Skeletal muscle tissue (tissue), 4 donors: ENCODE measurements around the gene SLC10A7. TPM values are rescaled to one million over a fixed set of nuclear protein-coding genes. Genes with fewer than 3 reads are reported as not detected.

ENCODE experiments used
- H3K27ac ChIP-seq: one replicate; pipeline ENCODE4 v1.7.0; 2013; ENCODE audit warnings: mild to moderate bottlenecking, low read depth, low read length, inconsistent platforms
- H3K27me3 ChIP-seq, 3 donors: one replicate each; pipeline ENCODE4 v1.7.0; 2013; ENCODE audit warnings: low read length in 3 of 3; ENCODE audit not compliant: control insufficient read depth in 3 of 3, insufficient read depth in 3 of 3
- H3K36me3 ChIP-seq, 3 donors: one replicate each; pipeline ENCODE4 v1.7.0; 2013; ENCODE audit warnings: low read length in 3 of 3; ENCODE audit not compliant: control insufficient read depth in 3 of 3, insufficient read depth in 3 of 3
- H3K4me1 ChIP-seq, 3 donors: one replicate each; pipeline ENCODE4 v1.7.0; 2013; ENCODE audit warnings: low read length in 3 of 3, mild to moderate bottlenecking in 3 of 3; ENCODE audit not compliant: control insufficient read depth in 3 of 3, insufficient read depth in 3 of 3
- H3K4me3 ChIP-seq, 3 donors: one replicate each; pipeline ENCODE4 v1.7.0; 2013; ENCODE audit warnings: low read length in 3 of 3
- H3K9ac ChIP-seq, 3 donors: one replicate each; pipeline ENCODE4 v1.7.0; 2013; ENCODE audit warnings: low read length in 3 of 3, mild to moderate bottlenecking in 3 of 3, moderate library complexity in 2 of 3, low read depth in 1 of 3
- H3K9me3 ChIP-seq, 3 donors: one replicate each; pipeline ENCODE4 v1.7.0; 2013; ENCODE audit warnings: low read length in 3 of 3; ENCODE audit not compliant: control insufficient read depth in 3 of 3
- total RNA-seq: library from RNA; depleted of rRNA; stranded (reverse); fragments of >200 nt; gene quantifications from one replicate; pipeline ENCODE4 v1.2.3, GENCODE V29; 2014
- donor health status: Osteomylitis.

The SLC10A7 gene
- total RNA-seq, 1 donor from 2014 or later = 15.1 TPM

DNA sequence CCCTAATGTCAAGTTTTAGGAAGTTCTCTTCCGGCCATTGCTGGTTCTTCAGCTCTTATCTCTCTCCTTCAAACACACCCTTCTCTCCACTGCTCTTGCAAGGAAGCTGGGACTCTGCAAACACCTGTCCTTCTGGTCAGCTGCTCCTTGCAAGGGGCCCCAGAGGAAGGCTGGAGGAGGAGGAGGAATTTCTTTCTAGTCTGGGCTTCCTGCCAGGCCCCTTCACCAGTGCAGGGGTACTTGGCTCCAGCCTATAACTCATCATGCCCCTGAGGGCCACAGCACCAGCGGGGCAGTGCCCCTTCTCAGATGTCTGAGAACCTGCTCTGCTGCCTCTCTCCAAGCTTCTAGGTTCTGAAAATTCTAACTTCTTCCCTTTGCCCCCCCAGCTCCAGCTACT is 260.7 kb downstream of the SLC10A7 start:
- Histone ChIP-seq H3K27me3 (no peaks in the 10 kb centered on the region), H3K9me3 (no peaks in the 10 kb centered on the region), H3K27ac (no peak overlapping the region), H3K9ac (no peak overlapping the region), H3K4me1 (peaks cover 0 to 9% (median 0%) of the 10 kb centered on the region in 3 donors), H3K4me3 (no peak overlapping the region), H3K36me3 (peaks cover 0 to 4% (median 0%) of the 10 kb centered on the region in 3 donors)

DNA sequence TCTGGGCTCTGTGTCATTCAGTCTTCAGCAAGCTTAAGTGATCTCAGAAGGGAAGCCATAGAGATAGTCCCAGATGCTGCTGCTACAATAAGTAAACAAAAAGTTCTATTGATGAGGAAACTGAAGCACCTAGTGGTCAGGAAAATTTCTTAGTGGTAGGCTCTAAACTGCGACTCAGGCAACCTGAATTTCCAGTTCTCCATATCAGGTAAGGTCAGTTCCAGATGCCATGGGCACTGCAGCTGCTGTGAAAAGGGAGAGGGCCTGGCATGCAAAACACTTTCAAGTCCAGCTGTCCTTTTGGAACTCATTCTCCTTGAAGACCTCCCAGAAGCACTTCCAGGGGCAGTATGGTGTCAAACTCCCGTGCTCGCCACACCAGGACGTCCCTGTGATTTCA is 261.2 kb downstream of the SLC10A7 start:
- Histone ChIP-seq H3K27ac (no peak overlapping the region), H3K27me3 (no peaks in the 10 kb centered on the region)

DNA sequence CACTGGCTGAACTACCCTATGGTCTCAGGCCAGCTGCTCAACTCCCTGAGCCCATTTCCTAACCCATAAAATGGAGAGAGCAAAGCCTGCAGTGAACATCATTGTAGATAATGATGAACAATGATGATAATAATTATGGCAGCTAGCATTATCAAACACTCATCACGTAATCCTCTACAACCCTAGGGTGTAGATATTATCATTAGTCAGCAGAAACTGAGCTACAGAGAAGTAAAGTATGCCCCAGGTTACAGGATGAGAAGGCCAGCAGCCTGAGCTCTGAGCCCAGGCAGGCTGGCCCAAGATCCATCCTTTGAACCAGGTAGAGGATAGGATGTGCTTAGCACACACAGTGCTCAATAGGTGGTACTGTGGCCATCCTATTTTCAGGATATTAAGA is 264.2 kb downstream of the SLC10A7 start:
- H3K4me1 ChIP-seq = no peaks in the 10 kb centered on the region
- no peak overlapping the region for H3K27ac ChIP-seq
- H3K36me3 ChIP-seq = peaks cover 0 to 4% (median 0%) of the 10 kb centered on the region in 3 donors
- H3K4me3 ChIP-seq = no peak overlapping the region
- H3K9ac ChIP-seq = no peak overlapping the region
- no peaks in the 10 kb centered on the region for H3K27me3 ChIP-seq
- H3K9me3 ChIP-seq = no peaks in the 10 kb centered on the region

More for the DNA sequence above, 261.2 kb downstream of the SLC10A7 start:
- peaks cover 0 to 9% (median 0%) of the 10 kb centered on the region in 3 donors for H3K4me1 ChIP-seq
- no peak overlapping the region for H3K4me3 ChIP-seq
- no peak overlapping the region for H3K9ac ChIP-seq
- no peaks in the 10 kb centered on the region for H3K9me3 ChIP-seq
- peaks cover 0 to 4% (median 0%) of the 10 kb centered on the region in 3 donors for H3K36me3 ChIP-seq

DNA sequence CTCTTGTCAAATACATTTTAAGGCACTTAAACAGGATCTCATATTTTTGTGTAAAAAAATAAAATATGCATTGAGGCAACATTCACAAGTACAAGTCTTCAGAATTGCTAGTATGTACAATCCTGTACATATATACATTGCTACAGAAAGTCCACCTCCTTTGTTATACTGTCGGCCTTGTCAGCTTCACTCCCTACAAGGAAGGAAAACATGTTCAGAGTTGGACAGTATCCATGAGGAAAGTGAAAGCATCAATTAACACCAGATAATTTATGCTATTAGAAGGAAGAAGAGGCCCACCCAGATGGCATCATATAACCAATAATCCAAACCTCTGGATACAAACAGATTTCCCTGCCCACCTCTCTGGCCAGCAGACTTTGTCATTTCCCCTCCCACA is 265.4 kb downstream of the SLC10A7 start:
- Histone ChIP-seq H3K36me3 (peaks cover 0 to 4% (median 0%) of the 10 kb centered on the region in 3 donors), H3K27ac (no peak overlapping the region), H3K27me3 (no peaks in the 10 kb centered on the region), H3K9me3 (no peaks in the 10 kb centered on the region), H3K4me1 (no peaks in the 10 kb centered on the region), H3K4me3 (no peak overlapping the region), H3K9ac (no peak overlapping the region)

DNA sequence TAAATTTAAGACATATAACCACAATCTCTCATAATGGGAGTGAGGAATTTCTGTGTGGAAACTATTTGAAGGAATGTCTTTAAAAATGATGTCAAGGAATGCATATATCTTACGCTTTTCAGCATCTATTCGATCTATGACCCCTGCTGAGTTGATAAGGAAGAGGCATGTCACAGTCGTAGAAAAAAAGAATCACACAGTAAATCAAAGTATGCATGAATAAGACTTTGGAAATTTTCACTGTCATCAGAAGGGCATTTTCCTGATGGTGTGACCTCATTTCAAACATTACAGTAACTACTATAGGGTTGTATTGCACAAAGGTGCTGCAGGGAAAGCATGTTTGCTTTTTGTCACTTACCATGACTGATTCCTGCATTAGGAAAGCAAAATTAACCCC is 265.9 kb downstream of the SLC10A7 start:
- Histone ChIP-seq H3K9ac (no peak overlapping the region), H3K27ac (no peak overlapping the region)

DNA sequence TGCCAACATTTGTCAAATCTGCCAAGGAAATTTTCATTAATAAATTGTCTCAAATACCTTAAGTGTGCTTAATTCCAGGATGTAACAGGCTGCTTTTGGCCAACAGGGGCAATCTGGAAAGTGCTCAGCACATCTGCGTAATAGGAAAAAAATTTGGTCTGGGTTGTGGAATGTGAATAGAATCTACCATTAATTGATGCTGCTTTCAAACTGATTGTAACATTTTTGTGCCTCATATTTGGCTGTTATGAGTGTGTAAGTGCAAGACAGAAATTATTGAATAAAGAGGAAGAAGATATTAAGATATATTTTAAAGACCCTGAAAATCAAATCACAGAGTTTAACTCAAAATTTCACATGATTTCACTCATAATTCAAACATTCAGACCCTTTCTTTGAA is 266.3 kb downstream of the SLC10A7 start:
- Histone ChIP-seq H3K9me3 (no peaks in the 10 kb centered on the region), H3K4me1 (no peaks in the 10 kb centered on the region), H3K36me3 (peaks cover 0 to 4% (median 0%) of the 10 kb centered on the region in 3 donors), H3K4me3 (no peak overlapping the region), H3K27ac (no peak overlapping the region), H3K9ac (no peak overlapping the region), H3K27me3 (no peaks in the 10 kb centered on the region)

More for the DNA sequence above, 265.9 kb downstream of the SLC10A7 start:
- Histone ChIP-seq H3K36me3 (peaks cover 0 to 4% (median 0%) of the 10 kb centered on the region in 3 donors), H3K9me3 (no peaks in the 10 kb centered on the region), H3K4me1 (no peaks in the 10 kb centered on the region), H3K4me3 (no peak overlapping the region), H3K27me3 (no peaks in the 10 kb centered on the region)

DNA sequence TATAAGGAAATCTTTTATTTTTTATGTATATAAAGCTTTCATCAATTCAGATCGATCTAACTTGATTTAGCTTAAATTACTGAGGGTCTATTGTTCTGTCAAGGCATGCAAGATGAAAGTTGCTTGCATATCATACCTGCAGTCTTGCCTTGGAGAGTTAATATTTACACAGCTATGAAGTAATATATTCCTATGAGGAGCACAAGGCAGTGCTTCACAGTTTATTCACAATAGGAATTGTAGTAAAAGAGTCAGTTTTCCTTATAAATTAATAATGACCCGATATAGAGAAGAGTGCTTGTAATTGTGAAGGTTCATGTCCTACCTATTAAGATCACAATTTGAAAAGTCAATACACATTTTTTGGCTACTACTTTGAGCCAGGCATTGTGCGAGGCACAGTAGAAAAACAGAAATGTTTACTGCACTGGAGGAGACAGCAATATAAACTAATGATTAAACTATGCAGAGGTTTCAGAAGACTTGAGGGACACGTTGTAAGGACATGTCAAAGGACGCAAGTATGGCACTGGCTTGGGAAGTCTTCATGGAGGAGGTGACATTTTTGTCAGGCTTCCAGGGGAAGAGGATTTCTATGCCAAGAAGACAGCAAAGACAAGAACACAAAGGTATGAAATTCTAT is 268.6 kb downstream of the SLC10A7 start:
- Histone ChIP-seq H3K9ac (no peak overlapping the region), H3K27ac (no peak overlapping the region), H3K36me3 (peaks cover 0 to 4% (median 0%) of the 10 kb centered on the region in 3 donors), H3K4me1 (no peaks in the 10 kb centered on the region), H3K27me3 (no peaks in the 10 kb centered on the region), H3K9me3 (no peaks in the 10 kb centered on the region), H3K4me3 (no peak overlapping the region)

DNA sequence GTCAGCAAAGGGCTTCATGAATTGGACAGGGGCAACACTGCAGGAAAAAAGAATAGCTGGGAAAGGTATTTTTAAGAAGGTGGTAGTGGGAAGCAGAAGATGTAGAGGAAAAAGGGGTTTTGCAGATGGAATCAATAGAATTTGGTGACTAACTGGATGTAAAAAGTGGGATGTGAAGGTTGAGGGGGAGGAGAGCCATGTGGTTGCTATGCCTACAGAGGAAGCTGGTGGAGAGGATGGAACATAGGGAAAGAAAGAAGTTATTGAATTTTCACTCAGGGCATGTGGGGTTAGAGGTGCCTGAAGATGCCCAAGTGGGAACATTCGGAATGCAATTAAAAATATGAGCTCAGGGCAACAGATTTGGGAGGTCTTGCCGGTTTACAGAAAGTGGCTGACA is 274.4 kb downstream of the SLC10A7 start:
- no peak overlapping the region for H3K9ac ChIP-seq
- no peaks in the 10 kb centered on the region for H3K36me3 ChIP-seq
- no peak overlapping the region for H3K27ac ChIP-seq
- H3K27me3 ChIP-seq = peaks cover 0 to 14% (median 9%) of the 10 kb centered on the region in 3 donors
- no peaks in the 10 kb centered on the region for H3K9me3 ChIP-seq
- no peak overlapping the region for H3K4me3 ChIP-seq
- H3K4me1 ChIP-seq = peaks cover 4 to 25% (median 15%) of the 10 kb centered on the region in 3 donors

DNA sequence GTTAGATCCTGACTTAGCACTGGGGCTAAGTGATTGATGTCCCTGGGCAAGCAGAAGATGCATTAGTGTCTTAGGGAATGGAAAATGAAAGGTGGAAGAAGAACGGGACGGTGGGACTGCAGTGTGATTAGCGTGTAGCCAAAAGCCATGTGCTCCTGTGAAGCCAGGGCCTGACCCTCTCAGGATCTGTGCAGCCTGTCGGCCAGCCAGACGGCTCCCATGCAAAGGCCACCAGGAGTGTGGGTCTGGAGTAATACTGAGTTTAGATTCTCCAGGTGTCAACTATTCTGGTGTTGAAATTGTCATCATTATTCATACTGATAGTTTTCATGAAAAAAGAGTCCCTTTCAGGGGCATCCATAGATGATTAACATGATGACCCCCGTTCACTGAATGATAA is 275.4 kb downstream of the SLC10A7 start:
- peaks cover 0 to 14% (median 9%) of the 10 kb centered on the region in 3 donors for H3K27me3 ChIP-seq
- no peak overlapping the region for H3K9ac ChIP-seq
- no peaks in the 10 kb centered on the region for H3K9me3 ChIP-seq
- no peaks in the 10 kb centered on the region for H3K36me3 ChIP-seq
- no peak overlapping the region for H3K4me3 ChIP-seq
- H3K4me1 ChIP-seq = peaks cover 10 to 33% (median 21%) of the 10 kb centered on the region in 3 donors
- no peak overlapping the region for H3K27ac ChIP-seq

DNA sequence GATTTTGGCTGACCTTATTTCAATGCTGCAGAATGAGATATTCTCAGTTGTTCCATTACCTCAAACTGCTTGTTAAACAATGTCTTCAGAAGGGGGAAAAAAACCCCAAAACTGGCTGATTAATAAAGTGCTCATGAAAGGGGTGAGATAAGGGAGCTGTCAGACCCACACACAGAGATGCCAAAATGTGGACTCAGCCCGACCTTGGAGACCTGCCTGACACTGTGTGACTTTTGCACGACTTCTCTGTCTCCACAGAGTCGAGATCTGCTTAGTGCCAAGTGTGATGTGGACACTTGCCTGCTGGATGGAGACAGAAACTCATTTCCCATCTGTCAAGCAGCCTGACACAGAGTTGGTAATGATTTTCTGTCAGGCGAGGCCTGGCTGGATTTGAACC is 275.9 kb downstream of the SLC10A7 start:
- H3K27me3 ChIP-seq = peaks cover 0 to 14% (median 9%) of the 10 kb centered on the region in 3 donors
- no peak overlapping the region for H3K4me3 ChIP-seq
- H3K36me3 ChIP-seq = no peaks in the 10 kb centered on the region
- H3K9me3 ChIP-seq = no peaks in the 10 kb centered on the region
- no peak overlapping the region for H3K27ac ChIP-seq
- peaks cover 10 to 34% (median 21%) of the 10 kb centered on the region in 3 donors for H3K4me1 ChIP-seq
- H3K9ac ChIP-seq = no peak overlapping the region
